Effector memory CD8-positive, alpha-beta T cell (primary cell): ENCODE data around the gene BSG.
"Not testable (repeated sequence)": the region's sequence is repeated elsewhere in the genome, so short reads cannot be mapped to it uniquely, and the experiment has no call there.

Experiments
- ATAC-seq: fragments of 150-1000 bp; cut with Tn5 transposase; replicated peaks from 2 replicates; pipeline ENCODE4 v1.10.0; 2021; ENCODE audit warnings: mild to moderate bottlenecking, moderate library complexity
- DNase-seq, 3 experiments: peaks; one replicate each; pipeline ENCODE4 v3.0.0; 2021
- H3K27ac Mint-ChIP-seq, 2 donors: one replicate each; pipeline ENCODE4 v1.8.0; 2022; ENCODE audit warnings: mild to moderate bottlenecking in 2 of 2, mixed read lengths in 2 of 2, moderate library complexity in 2 of 2
- H3K27me3 Mint-ChIP-seq, 2 donors: one replicate each; pipeline ENCODE4 v1.8.0; 2022; ENCODE audit warnings: mixed read lengths in 2 of 2
- H3K36me3 Mint-ChIP-seq: one replicate; pipeline ENCODE4 v1.8.0; 2022; ENCODE audit warnings: mild to moderate bottlenecking, moderate library complexity, mixed read lengths; ENCODE audit not compliant: insufficient read depth
- H3K4me1 Mint-ChIP-seq, 2 donors: one replicate each; pipeline ENCODE4 v1.8.0; 2022; ENCODE audit warnings: low read depth in 2 of 2, mixed read lengths in 2 of 2
- H3K4me3 Mint-ChIP-seq, 2 donors: one replicate each; pipeline ENCODE4 v1.8.0; 2022; ENCODE audit warnings: mild to moderate bottlenecking in 2 of 2, mixed read lengths in 2 of 2, moderate library complexity in 2 of 2
- H3K9me3 Mint-ChIP-seq, 2 donors: one replicate each; pipeline ENCODE4 v1.8.0; 2022; ENCODE audit warnings: mixed read lengths in 2 of 2

Gene BSG

GRCh38 chr19:623974-624373 lies 51.6 kb downstream of the BSG start:
- Mint-ChIP-seq H3K9me3 (no peaks in the 10 kb centered on the region), H3K4me3 (no peak overlapping the region), H3K36me3 (peaks cover 41% of the 10 kb centered on the region), H3K27me3 (no peaks in the 10 kb centered on the region), H3K4me1 (peaks cover 0 to 3% of the 10 kb centered on the region in 2 donors), H3K27ac (no peak overlapping the region)
- no peak for DNase-seq
- ATAC-seq, result no peak

- H3K4me3 Mint-ChIP-seq, result no peak overlapping the region
- no peak for ATAC-seq
Measured at GRCh38 chr19:624433-625109, 52.2 kb downstream of the BSG start.

GRCh38 chr19:625257-625656 lies 52.9 kb downstream of the BSG start:
- H3K27ac Mint-ChIP-seq, result peak overlapping the region in 1 of 2 donors; percentile 63
- peaks cover 40% of the 10 kb centered on the region for H3K36me3 Mint-ChIP-seq
- ATAC-seq (no peak), DNase-seq (no peak)
- no peak overlapping the region for H3K4me3 Mint-ChIP-seq
- no peaks in the 10 kb centered on the region for H3K27me3 Mint-ChIP-seq
- H3K9me3 Mint-ChIP-seq, result no peaks in the 10 kb centered on the region
- peaks cover 0 to 3% of the 10 kb centered on the region in 2 donors for H3K4me1 Mint-ChIP-seq

More at GRCh38 chr19:624433-625109, 52.2 kb downstream of the BSG start:
- Mint-ChIP-seq H3K4me1 (peaks cover 0 to 3% of the 10 kb centered on the region in 2 donors), H3K27me3 (no peaks in the 10 kb centered on the region), H3K36me3 (peaks cover 42% of the 10 kb centered on the region), H3K9me3 (no peaks in the 10 kb centered on the region), H3K27ac (no peak overlapping the region)
- no peak for DNase-seq

- H3K4me3 Mint-ChIP-seq, H3K27me3 Mint-ChIP-seq, H3K4me1 Mint-ChIP-seq, DNase-seq, ATAC-seq, H3K9me3 Mint-ChIP-seq, H3K27ac Mint-ChIP-seq: not testable (repeated sequence)
- H3K36me3 Mint-ChIP-seq, result peaks cover 47% of the 10 kb centered on the region
Measured at GRCh38 chr19:626566-626965, 54.2 kb downstream of the BSG start.

GRCh38 chr19:628168-628567 lies 55.8 kb downstream of the BSG start:
- no peak for ATAC-seq
- H3K36me3 Mint-ChIP-seq, result peaks cover 54% of the 10 kb centered on the region
- no peak overlapping the region for H3K4me3 Mint-ChIP-seq
- no peaks in the 10 kb centered on the region for H3K27me3 Mint-ChIP-seq
- no peak for DNase-seq
- no peak overlapping the region for H3K27ac Mint-ChIP-seq
- peaks cover 15 to 19% of the 10 kb centered on the region in 2 donors for H3K4me1 Mint-ChIP-seq
- H3K9me3 Mint-ChIP-seq, result no peaks in the 10 kb centered on the region

- DNase-seq, H3K9me3 Mint-ChIP-seq, ATAC-seq, H3K4me3 Mint-ChIP-seq, H3K27me3 Mint-ChIP-seq, H3K27ac Mint-ChIP-seq: not testable (repeated sequence)
- Mint-ChIP-seq H3K36me3 (peaks cover 54% of the 10 kb centered on the region), H3K4me1 (peaks cover 24 to 28% of the 10 kb centered on the region in 2 donors)
Measured at GRCh38 chr19:629515-629914, 57.1 kb downstream of the BSG start.

- Mint-ChIP-seq H3K9me3 (no peaks in the 10 kb centered on the region), H3K4me3 (peak overlapping the region in 1 of 2 donors; percentile 29), H3K27ac (peak overlapping the region in 1 of 2 donors; percentile 58), H3K27me3 (no peaks in the 10 kb centered on the region), H3K36me3 (peaks cover 52% of the 10 kb centered on the region), H3K4me1 (peaks cover 24 to 28% of the 10 kb centered on the region in 2 donors)
- ATAC-seq (no peak), DNase-seq (no peak)
Measured at GRCh38 chr19:629961-630714, 57.7 kb downstream of the BSG start.

- H3K4me1 Mint-ChIP-seq, result peaks cover 25 to 26% of the 10 kb centered on the region in 2 donors
- H3K27ac Mint-ChIP-seq, result peak overlapping the region; percentile 93 to 95
- no peak for DNase-seq
- no peaks in the 10 kb centered on the region for H3K27me3 Mint-ChIP-seq
- H3K4me3 Mint-ChIP-seq, result peak overlapping the region; percentile 95 to 96
- H3K9me3 Mint-ChIP-seq, result no peaks in the 10 kb centered on the region
- no peak for ATAC-seq
- H3K36me3 Mint-ChIP-seq, result peaks cover 41% of the 10 kb centered on the region
Measured at GRCh38 chr19:632579-633067, 60.2 kb downstream of the BSG start.
